HEK293 (cell line): ENCODE results near the gene UTP11.
A peak's percentile ranks its signal among the peaks of the same experiment; 100 is the strongest.

ENCODE experiments used
- BCL11A ChIP-seq: fragments of 450-650 bp; formaldehyde crosslinking; IDR thresholded peaks from 2 replicates; pipeline ENCODE4 v1.5.1; 2016; ENCODE audit warnings: low read depth, missing biosample characterization, missing genetic modification characterization
- GLI4 ChIP-seq: fragments of 450-650 bp; formaldehyde crosslinking; IDR thresholded peaks from 2 replicates; pipeline ENCODE4 v1.5.1; 2016; ENCODE audit warnings: missing biosample characterization, missing genetic modification characterization
- HOXA7 ChIP-seq: sonication (generic); formaldehyde crosslinking; IDR thresholded peaks from 2 replicates; pipeline ENCODE4 v1.8.1; 2022; ENCODE audit warnings: missing genetic modification reagents, borderline replicate concordance
- PRDM10 ChIP-seq: fragments of 450-650 bp; formaldehyde crosslinking; IDR thresholded peaks from 2 replicates; pipeline ENCODE4 v1.5.1; 2016; ENCODE audit warnings: missing biosample characterization, missing genetic modification characterization
- RBAK ChIP-seq: fragments of 450-650 bp; formaldehyde crosslinking; IDR thresholded peaks from 2 replicates; pipeline ENCODE4 v1.5.1; 2016; ENCODE audit warnings: missing biosample characterization, missing genetic modification characterization
- REPIN1 ChIP-seq: fragments of 450-650 bp; formaldehyde crosslinking; IDR thresholded peaks from 2 replicates; pipeline ENCODE4 v1.5.1; 2017; ENCODE audit warnings: missing biosample characterization, missing genetic modification characterization, low read depth
- SALL2 ChIP-seq: fragments of 450-650 bp; formaldehyde crosslinking; IDR thresholded peaks from 2 replicates; pipeline ENCODE4 v1.5.0; 2017; ENCODE audit warnings: missing biosample characterization, mild to moderate bottlenecking, missing genetic modification characterization, borderline replicate concordance
- SETDB1 ChIP-seq: IDR thresholded peaks from one replicate; pipeline ENCODE4 v1.6.1; 2017; ENCODE audit warnings: mild to moderate bottlenecking, low read length, moderate library complexity, mixed read lengths; ENCODE audit not compliant: insufficient read length
- SP3 ChIP-seq: fragments of 450-650 bp; formaldehyde crosslinking; IDR thresholded peaks from 2 replicates; pipeline ENCODE4 v1.5.1; 2016; ENCODE audit warnings: missing biosample characterization, missing genetic modification characterization
- SP7 ChIP-seq: fragments of 450-650 bp; formaldehyde crosslinking; IDR thresholded peaks from 2 replicates; pipeline ENCODE4 v1.5.1; 2016; ENCODE audit warnings: missing biosample characterization, missing genetic modification characterization
- ZFP69B ChIP-seq: fragments of 450-650 bp; formaldehyde crosslinking; IDR thresholded peaks from 2 replicates; pipeline ENCODE4 v1.5.1; 2016; ENCODE audit warnings: missing biosample characterization, missing genetic modification characterization
- ZNF10 ChIP-seq: fragments of 450-650 bp; formaldehyde crosslinking; IDR thresholded peaks from 2 replicates; pipeline ENCODE4 v1.5.1; 2017; ENCODE audit warnings: missing biosample characterization, missing genetic modification characterization
- ZNF174 ChIP-seq: fragments of 450-650 bp; formaldehyde crosslinking; IDR thresholded peaks from 2 replicates; pipeline ENCODE4 v1.5.0; 2017; ENCODE audit warnings: missing biosample characterization, mild to moderate bottlenecking, missing genetic modification characterization
- ZNF221 ChIP-seq: fragments of 450-650 bp; formaldehyde crosslinking; IDR thresholded peaks from 2 replicates; pipeline ENCODE4 v1.5.1; 2017; ENCODE audit warnings: missing biosample characterization, missing genetic modification characterization, borderline replicate concordance
- ZNF248 ChIP-seq: fragments of 450-650 bp; formaldehyde crosslinking; IDR thresholded peaks from 2 replicates; pipeline ENCODE4 v1.5.1; 2017; ENCODE audit warnings: missing biosample characterization, missing genetic modification characterization
- ZNF292 ChIP-seq: fragments of 450-650 bp; formaldehyde crosslinking; IDR thresholded peaks from 2 replicates; pipeline ENCODE4 v1.5.1; 2016; ENCODE audit warnings: low read depth, missing biosample characterization, missing genetic modification characterization, borderline replicate concordance
- ZNF391 ChIP-seq: fragments of 450-650 bp; formaldehyde crosslinking; IDR thresholded peaks from 2 replicates; pipeline ENCODE4 v1.5.1; 2016; ENCODE audit warnings: low read depth, missing biosample characterization, missing genetic modification characterization, borderline replicate concordance
- ZNF423 ChIP-seq: fragments of 450-650 bp; formaldehyde crosslinking; IDR thresholded peaks from 2 replicates; pipeline ENCODE4 v1.5.1; 2016; ENCODE audit warnings: missing biosample characterization, missing genetic modification characterization
- ZNF433 ChIP-seq: fragments of 450-650 bp; formaldehyde crosslinking; IDR thresholded peaks from 2 replicates; pipeline ENCODE4 v1.5.1; 2016; ENCODE audit warnings: missing biosample characterization, missing genetic modification characterization, low read depth
- ZNF449 ChIP-seq: fragments of 450-650 bp; formaldehyde crosslinking; IDR thresholded peaks from 2 replicates; pipeline ENCODE4 v1.5.1; 2017; ENCODE audit warnings: missing biosample characterization, mild to moderate bottlenecking, missing genetic modification characterization, moderate library complexity
- ZNF560 ChIP-seq: fragments of 450-650 bp; formaldehyde crosslinking; IDR thresholded peaks from 2 replicates; pipeline ENCODE4 v1.5.1; 2017; ENCODE audit warnings: missing biosample characterization, missing genetic modification characterization, borderline replicate concordance
- ZNF623 ChIP-seq: fragments of 450-650 bp; formaldehyde crosslinking; IDR thresholded peaks from 2 replicates; pipeline ENCODE4 v1.5.1; 2016; ENCODE audit warnings: missing biosample characterization, missing genetic modification characterization
- ZNF626 ChIP-seq: fragments of 450-650 bp; sonication (Bioruptor Pico); formaldehyde crosslinking; IDR thresholded peaks from 2 replicates; pipeline ENCODE4 v1.5.1; 2018; ENCODE audit warnings: missing biosample characterization, missing genetic modification characterization, inconsistent platforms
- ZNF629 ChIP-seq: fragments of 450-650 bp; formaldehyde crosslinking; IDR thresholded peaks from 2 replicates; pipeline ENCODE4 v1.5.1; 2017; ENCODE audit warnings: missing biosample characterization, missing genetic modification characterization
- ZNF677 ChIP-seq: fragments of 450-650 bp; IDR thresholded peaks from 2 replicates; pipeline ENCODE4 v1.5.0; 2018; ENCODE audit warnings: missing biosample characterization, mild to moderate bottlenecking, missing genetic modification characterization, moderate library complexity
- ZNF704 ChIP-seq: fragments of 450-650 bp; formaldehyde crosslinking; IDR thresholded peaks from 2 replicates; pipeline ENCODE4 v1.5.1; 2016; ENCODE audit warnings: missing biosample characterization, missing genetic modification characterization
- ZNF707 ChIP-seq: fragments of 450-650 bp; formaldehyde crosslinking; IDR thresholded peaks from 2 replicates; pipeline ENCODE4 v1.5.1; 2016; ENCODE audit warnings: missing biosample characterization, missing genetic modification characterization
- ZNF776 ChIP-seq: fragments of 450-650 bp; formaldehyde crosslinking; IDR thresholded peaks from 2 replicates; pipeline ENCODE4 v1.5.0; 2017; ENCODE audit warnings: missing biosample characterization, missing genetic modification characterization, borderline replicate concordance
- ZSCAN23 ChIP-seq: fragments of 450-650 bp; formaldehyde crosslinking; IDR thresholded peaks from 2 replicates; pipeline ENCODE4 v1.5.1; 2016; ENCODE audit warnings: missing biosample characterization, missing genetic modification characterization
- TF ChIP-seq, protein P1 (sequence below): fragments of 450-650 bp; formaldehyde crosslinking; IDR thresholded peaks from 2 replicates; pipeline ENCODE4 v1.5.1; 2017; ENCODE audit warnings: missing biosample characterization, missing genetic modification characterization
- TF ChIP-seq, protein P2 (sequence below): fragments of 450-650 bp; formaldehyde crosslinking; IDR thresholded peaks from 2 replicates; pipeline ENCODE4 v1.5.1; 2017; ENCODE audit warnings: missing biosample characterization, missing genetic modification characterization

Gene UTP11

GRCh38 chr1:38046884-38047602 lies 34.5 kb downstream of the UTP11 start (continued):
- TF ChIP-seq ZNF174 (tag by site-specific recombination) (no peak), ZNF707 (tag by site-specific recombination) (no peak), PRDM10 (tag by site-specific recombination) (peak; percentile 73), ZNF776 (no peak), ZNF221 (tag by site-specific recombination) (no peak), SP3 (tag by site-specific recombination) (peak; percentile 88), SP7 (tag by site-specific recombination) (peak; percentile 47), GLI4 (tag by site-specific recombination) (no peak), ZNF292 (tag by site-specific recombination) (no peak), ZSCAN23 (tag by site-specific recombination) (no peak), ZNF433 (tag by site-specific recombination) (no peak), ZNF626 (tag by site-specific recombination) (no peak), SALL2 (no peak), ZNF629 (tag by site-specific recombination) (peak; percentile 43; the same call in 1 of the 2 replicates), ZFP69B (tag by site-specific recombination) (peak; percentile 99), SETDB1 (no peak), ZNF677 (tag by site-specific recombination) (no peak), ZNF623 (tag by site-specific recombination) (no peak), REPIN1 (no peak), BCL11A (tag by site-specific recombination) (no peak), ZNF423 (tag by site-specific recombination) (peak; percentile 58), ZNF560 (tag by site-specific recombination) (no peak), RBAK (tag by site-specific recombination) (no peak), ZNF704 (tag by site-specific recombination) (no peak), ZNF391 (tag by site-specific recombination) (no peak), ZNF248 (tag by site-specific recombination) (no peak), ZNF449 (tag by site-specific recombination) (peak; percentile 47; the same call in 1 of the 2 replicates), HOXA7 (CRISPR knock-in tag) (no peak), ZNF10 (tag by site-specific recombination) (no peak)
- TF ChIP-seq, protein P1, sequence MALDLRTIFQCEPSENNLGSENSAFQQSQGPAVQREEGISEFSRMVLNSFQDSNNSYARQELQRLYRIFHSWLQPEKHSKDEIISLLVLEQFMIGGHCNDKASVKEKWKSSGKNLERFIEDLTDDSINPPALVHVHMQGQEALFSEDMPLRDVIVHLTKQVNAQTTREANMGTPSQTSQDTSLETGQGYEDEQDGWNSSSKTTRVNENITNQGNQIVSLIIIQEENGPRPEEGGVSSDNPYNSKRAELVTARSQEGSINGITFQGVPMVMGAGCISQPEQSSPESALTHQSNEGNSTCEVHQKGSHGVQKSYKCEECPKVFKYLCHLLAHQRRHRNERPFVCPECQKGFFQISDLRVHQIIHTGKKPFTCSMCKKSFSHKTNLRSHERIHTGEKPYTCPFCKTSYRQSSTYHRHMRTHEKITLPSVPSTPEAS (tag by site-specific recombination) = no peak
- TF ChIP-seq, protein P2, sequence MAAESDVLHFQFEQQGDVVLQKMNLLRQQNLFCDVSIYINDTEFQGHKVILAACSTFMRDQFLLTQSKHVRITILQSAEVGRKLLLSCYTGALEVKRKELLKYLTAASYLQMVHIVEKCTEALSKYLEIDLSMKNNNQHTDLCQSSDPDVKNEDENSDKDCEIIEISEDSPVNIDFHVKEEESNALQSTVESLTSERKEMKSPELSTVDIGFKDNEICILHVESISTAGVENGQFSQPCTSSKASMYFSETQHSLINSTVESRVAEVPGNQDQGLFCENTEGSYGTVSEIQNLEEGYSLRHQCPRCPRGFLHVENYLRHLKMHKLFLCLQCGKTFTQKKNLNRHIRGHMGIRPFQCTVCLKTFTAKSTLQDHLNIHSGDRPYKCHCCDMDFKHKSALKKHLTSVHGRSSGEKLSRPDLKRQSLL (tag by site-specific recombination) = no peak
